HUES6 (cell line): Measurements from ENCODE around the gene BAIAP2.

Source experiments
- H3K27ac ChIP-seq: 2 replicates; pipeline ENCODE4 v1.7.0; 2013; ENCODE audit warnings: low read depth, mild to moderate bottlenecking, low read length, inconsistent platforms
- H3K27me3 ChIP-seq: 2 replicates; pipeline ENCODE4 v1.6.1; 2013; ENCODE audit warnings: low read length; ENCODE audit not compliant: control insufficient read depth, insufficient read depth
- H3K36me3 ChIP-seq: 2 replicates; pipeline ENCODE4 v1.6.1; 2013; ENCODE audit warnings: low read length; ENCODE audit not compliant: control insufficient read depth, insufficient read depth
- H3K4me1 ChIP-seq: 2 replicates; pipeline ENCODE4 v1.6.1; 2013; ENCODE audit warnings: low read length; ENCODE audit not compliant: control insufficient read depth, insufficient read depth
- H3K4me3 ChIP-seq: 2 replicates; pipeline ENCODE4 v1.5.1; 2013; ENCODE audit warnings: low read depth, low read length
- H3K9ac ChIP-seq: one replicate; pipeline ENCODE4 v1.6.1; 2013; ENCODE audit warnings: mild to moderate bottlenecking, low read length
- H3K9me3 ChIP-seq: 2 replicates; pipeline ENCODE4 v1.6.1; 2013; ENCODE audit warnings: low read depth, low read length; ENCODE audit not compliant: control insufficient read depth, insufficient read depth

The BAIAP2 gene

GRCh38 chr17:81034168-81034777 is 678 bp upstream of the BAIAP2 start:
- Histone ChIP-seq H3K9ac (peak overlapping the region; percentile 10), H3K4me1 (peaks cover 19% of the 10 kb centered on the region), H3K27me3 (peaks cover 27% of the 10 kb centered on the region), H3K36me3 (no peaks in the 10 kb centered on the region), H3K27ac (no peak overlapping the region), H3K9me3 (no peaks in the 10 kb centered on the region), H3K4me3 (peak overlapping the region; percentile 71)

GRCh38 chr17:81035521-81036196 is 708 bp downstream of the BAIAP2 start:
- H3K27ac ChIP-seq = no peak overlapping the region
- peak overlapping the region; percentile 86 for H3K4me3 ChIP-seq

GRCh38 chr17:81036197-81036941 is 1.4 kb downstream of the BAIAP2 start:
- no peaks in the 10 kb centered on the region for H3K36me3 ChIP-seq
- peak overlapping the region; percentile 86 for H3K4me3 ChIP-seq
- no peaks in the 10 kb centered on the region for H3K9me3 ChIP-seq
- no peak overlapping the region for H3K9ac ChIP-seq
- peaks cover 27% of the 10 kb centered on the region for H3K27me3 ChIP-seq
- peaks cover 30% of the 10 kb centered on the region for H3K4me1 ChIP-seq
- H3K27ac ChIP-seq = no peak overlapping the region

More at GRCh38 chr17:81035521-81036196, 708 bp downstream of the BAIAP2 start:
- peaks cover 29% of the 10 kb centered on the region for H3K4me1 ChIP-seq
- H3K36me3 ChIP-seq = no peaks in the 10 kb centered on the region
- H3K9me3 ChIP-seq = no peaks in the 10 kb centered on the region
- H3K27me3 ChIP-seq = peaks cover 27% of the 10 kb centered on the region
- peak overlapping the region; percentile 38 for H3K9ac ChIP-seq

- H3K4me1 ChIP-seq = peaks cover 30% of the 10 kb centered on the region
- no peak overlapping the region for H3K9ac ChIP-seq
- H3K27me3 ChIP-seq = peaks cover 27% of the 10 kb centered on the region
- H3K4me3 ChIP-seq = no peak overlapping the region
- H3K36me3 ChIP-seq = no peaks in the 10 kb centered on the region
- no peaks in the 10 kb centered on the region for H3K9me3 ChIP-seq
- no peak overlapping the region for H3K27ac ChIP-seq
Observed at GRCh38 chr17:81037026-81037797, 2.3 kb downstream of the BAIAP2 start.

- Histone ChIP-seq H3K4me3 (no peak overlapping the region), H3K9me3 (no peaks in the 10 kb centered on the region), H3K9ac (no peak overlapping the region), H3K4me1 (peaks cover 33% of the 10 kb centered on the region), H3K27ac (no peak overlapping the region), H3K27me3 (peaks cover 23% of the 10 kb centered on the region), H3K36me3 (no peaks in the 10 kb centered on the region)
Observed at GRCh38 chr17:81037798-81038733, 3.1 kb downstream of the BAIAP2 start.

GRCh38 chr17:81039096-81039495 is 4.1 kb downstream of the BAIAP2 start:
- Histone ChIP-seq H3K9me3 (no peaks in the 10 kb centered on the region), H3K27me3 (peaks cover 13% of the 10 kb centered on the region), H3K36me3 (no peaks in the 10 kb centered on the region), H3K4me1 (peaks cover 31% of the 10 kb centered on the region), H3K27ac (no peak overlapping the region), H3K4me3 (no peak overlapping the region), H3K9ac (no peak overlapping the region)

GRCh38 chr17:81039854-81040758 is 5.2 kb downstream of the BAIAP2 start:
- Histone ChIP-seq H3K27ac (no peak overlapping the region), H3K9me3 (no peaks in the 10 kb centered on the region), H3K36me3 (no peaks in the 10 kb centered on the region), H3K27me3 (peaks cover 11% of the 10 kb centered on the region; the same call in 1 of the 2 replicates), H3K9ac (no peak overlapping the region), H3K4me1 (peaks cover 39% of the 10 kb centered on the region), H3K4me3 (no peak overlapping the region)

GRCh38 chr17:81040791-81041337 is 5.9 kb downstream of the BAIAP2 start:
- H3K9ac ChIP-seq = no peak overlapping the region

GRCh38 chr17:81042606-81043005 is 7.7 kb downstream of the BAIAP2 start:
- H3K27me3 ChIP-seq = no peaks in the 10 kb centered on the region

More at GRCh38 chr17:81040791-81041337, 5.9 kb downstream of the BAIAP2 start:
- Histone ChIP-seq H3K27me3 (peaks cover 9% of the 10 kb centered on the region; the same call in 1 of the 2 replicates), H3K9me3 (no peaks in the 10 kb centered on the region), H3K4me1 (peaks cover 38% of the 10 kb centered on the region), H3K4me3 (no peak overlapping the region), H3K27ac (no peak overlapping the region), H3K36me3 (no peaks in the 10 kb centered on the region)

More at GRCh38 chr17:81042606-81043005, 7.7 kb downstream of the BAIAP2 start:
- peaks cover 30% of the 10 kb centered on the region for H3K4me1 ChIP-seq
- no peaks in the 10 kb centered on the region for H3K36me3 ChIP-seq
- H3K9ac ChIP-seq = no peak overlapping the region
- no peak overlapping the region for H3K27ac ChIP-seq
- no peak overlapping the region for H3K4me3 ChIP-seq
- no peaks in the 10 kb centered on the region for H3K9me3 ChIP-seq
